ENCODE measurements around the gene ADGRL3. TPM values are rescaled to one million over a fixed set of nuclear protein-coding genes. Genes with fewer than 3 reads are reported as not detected.

ADGRL3 gene
- total RNA-seq, 4 donors from 2014 or later: 0.19 to 7.8 (median 1.3) TPM

GRCh38 chr4:62004881-62005280 lies 804.8 kb downstream of the ADGRL3 start:
- intact Hi-C loops (cut with DNase I): no loop called here
- no peaks in the 10 kb centered on the region for H3K4me1 ChIP-seq
- H3K27me3 ChIP-seq: no peaks in the 10 kb centered on the region
- H3K9me3 ChIP-seq: no peaks in the 10 kb centered on the region
- no peak overlapping the region for H3K27ac ChIP-seq
- no peak overlapping the region for H3K4me3 ChIP-seq
- TF ChIP-seq CTCF (IDR thresholded peaks at IDR 0.05): no peak
- TF ChIP-seq POLR2A (IDR thresholded peaks at IDR 0.05): no peak
- H3K36me3 ChIP-seq: no peaks in the 10 kb centered on the region
- DNase-seq: no peak

GRCh38 chr4:62006108-62006507 lies 806.0 kb downstream of the ADGRL3 start:
- H3K4me1 ChIP-seq: no peaks in the 10 kb centered on the region
- 79% methylated on average over 3 of the region's 5 CpGs; no CpG with 5 or more reads in 1 of the 2 donors for WGBS, 2 donors
- intact Hi-C loops (cut with DNase I): no loop called here

GRCh38 chr4:62015043-62015739 lies 815.1 kb downstream of the ADGRL3 start:
- intact Hi-C loops (cut with DNase I): no loop called here
- Histone ChIP-seq H3K4me3 (no peak overlapping the region), H3K27ac (no peak overlapping the region), H3K9me3 (no peaks in the 10 kb centered on the region), H3K27me3 (no peaks in the 10 kb centered on the region), H3K4me1 (no peaks in the 10 kb centered on the region), H3K36me3 (no peaks in the 10 kb centered on the region)
- DNase-seq: no peak
- 68 to 70% methylated on average over 3 of the region's 3 CpGs for WGBS, 2 donors
- TF ChIP-seq CTCF (IDR thresholded peaks at IDR 0.05) (no peak), POLR2A (IDR thresholded peaks at IDR 0.05) (no peak)

More at GRCh38 chr4:62006108-62006507, 806.0 kb downstream of the ADGRL3 start:
- DNase-seq: no peak
- Histone ChIP-seq H3K4me3 (no peak overlapping the region), H3K27me3 (no peaks in the 10 kb centered on the region), H3K36me3 (no peaks in the 10 kb centered on the region), H3K27ac (no peak overlapping the region), H3K9me3 (no peaks in the 10 kb centered on the region)
- TF ChIP-seq POLR2A (IDR thresholded peaks at IDR 0.05) (no peak), CTCF (IDR thresholded peaks at IDR 0.05) (no peak)

GRCh38 chr4:62018537-62018936 lies 818.4 kb downstream of the ADGRL3 start:
- H3K27me3 ChIP-seq: no peaks in the 10 kb centered on the region
- H3K4me1 ChIP-seq: no peaks in the 10 kb centered on the region
- intact Hi-C loops (cut with DNase I): no loop called here
- DNase-seq: no peak
- H3K27ac ChIP-seq: no peak overlapping the region
- no peaks in the 10 kb centered on the region for H3K36me3 ChIP-seq
- TF ChIP-seq CTCF (IDR thresholded peaks at IDR 0.05) (no peak), POLR2A (IDR thresholded peaks at IDR 0.05) (no peak)
- WGBS, 2 donors: 85 to 90% methylated on average over 4 of the region's 4 CpGs
- H3K9me3 ChIP-seq: no peaks in the 10 kb centered on the region
- H3K4me3 ChIP-seq: no peak overlapping the region

GRCh38 chr4:62023633-62024032 lies 823.5 kb downstream of the ADGRL3 start:
- Histone ChIP-seq H3K4me1 (no peaks in the 10 kb centered on the region), H3K27me3 (no peaks in the 10 kb centered on the region), H3K36me3 (no peaks in the 10 kb centered on the region), H3K9me3 (no peaks in the 10 kb centered on the region), H3K4me3 (no peak overlapping the region), H3K27ac (no peak overlapping the region)
- WGBS, 2 donors: 40 to 53% methylated on average over 3 of the region's 3 CpGs
- intact Hi-C loops (cut with DNase I): no loop called here
- TF ChIP-seq POLR2A (IDR thresholded peaks at IDR 0.05) (no peak), CTCF (IDR thresholded peaks at IDR 0.05) (no peak)
- DNase-seq: no peak
